GM10847 (cell line): ENCODE results near the gene ARHGEF9.

Source experiments
- POLR2A ChIP-seq: IDR thresholded peaks from 2 replicates; pipeline ENCODE4 v1.6.1; 2011; ENCODE audit not compliant: insufficient read length; ENCODE audit errors: extremely low read depth

ARHGEF9 gene

GRCh38 chrX:63652086-63652765, 132.8 kb downstream of the ARHGEF9 start:
- TF ChIP-seq POLR2A, result no peak

GRCh38 chrX:63635750-63636149, 149.3 kb downstream of the ARHGEF9 start:
- TF ChIP-seq POLR2A, result no peak

GRCh38 chrX:63613531-63614028, 171.4 kb downstream of the ARHGEF9 start:
- TF ChIP-seq POLR2A, result no peak

- no peak for TF ChIP-seq POLR2A
Measured at GRCh38 chrX:63585936-63586335, 199.1 kb downstream of the ARHGEF9 start.
